Urinary bladder (tissue), 4 donors: ENCODE data around the gene PER1. TPM values are rescaled to one million over a fixed set of nuclear protein-coding genes. Genes with fewer than 3 reads are reported as not detected.

Experiments used
- DNase-seq: peaks from one replicate; pipeline ENCODE4 v3.0.0-alpha.2; 2015; ENCODE audit errors: extremely low spot score
- H3K27ac ChIP-seq: one replicate; pipeline ENCODE4 v1.5.1; 2013; ENCODE audit warnings: low read depth, mild to moderate bottlenecking, moderate library complexity
- H3K36me3 ChIP-seq: one replicate; pipeline ENCODE4 v1.6.1; 2013; ENCODE audit warnings: mild to moderate bottlenecking, moderate library complexity; ENCODE audit not compliant: insufficient read depth
- H3K4me1 ChIP-seq: one replicate; pipeline ENCODE4 v1.6.1; 2013; ENCODE audit warnings: mild to moderate bottlenecking, moderate library complexity; ENCODE audit not compliant: insufficient read depth
- H3K4me3 ChIP-seq: one replicate; pipeline ENCODE4 v1.5.1; 2013; ENCODE audit warnings: low read depth, low read length
- WGBS: extraction: QIAGEN DNeasy Blood & Tissue Kit; methylation state at CpG from one replicate; pipeline ENCODE4 v1.1.7; 2013; 5-methylcytosine and 5-hydroxymethylcytosine counted together
- polyA plus RNA-seq: library from polyadenylated mRNA; stranded (reverse); fragments of 200-250 nt; gene quantifications from one replicate; pipeline ENCODE4 v1.2.3, GENCODE V29; 2013
- total RNA-seq: library from RNA; depleted of rRNA; stranded (reverse); fragments of >200 nt; gene quantifications from one replicate; pipeline ENCODE4 v1.2.3, GENCODE V29; 2014
- donor health status: healthy with polysubstance abuse.
- donor health status: healthy.

Gene PER1
- total and polyA plus RNA-seq, 2 donors: 29.9 to 183 TPM

DNA sequence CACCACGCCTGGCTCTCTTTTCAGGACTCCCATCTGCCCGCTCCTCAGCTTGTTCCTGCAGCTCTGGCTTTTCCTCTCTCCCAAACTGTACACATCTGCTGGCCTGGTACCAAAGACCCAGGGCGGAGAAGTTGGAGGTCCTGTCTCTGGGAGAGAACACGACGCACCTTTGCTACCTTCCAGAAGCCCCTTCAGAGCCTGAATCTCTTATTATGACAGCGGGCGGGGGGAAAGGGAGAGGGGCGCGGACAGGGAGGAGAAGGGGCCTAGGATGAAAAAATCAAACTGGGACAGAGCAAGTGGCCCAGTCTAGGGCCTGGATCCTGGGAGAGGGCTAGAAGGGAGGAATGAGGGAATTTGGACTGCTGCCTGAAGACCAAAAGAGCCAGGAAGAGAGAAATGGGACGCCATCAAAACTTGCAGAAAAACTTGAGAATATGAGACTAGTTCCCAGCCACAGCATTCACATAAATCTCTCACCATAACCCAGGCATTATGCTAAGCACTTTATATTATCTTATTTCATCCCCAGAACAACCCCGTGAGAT, 2.5 kb upstream of the PER1 start:
- H3K27ac ChIP-seq: peak overlapping the region; percentile 98
- WGBS: 18% methylated on average over 11 of the region's 11 CpGs
- peak overlapping the region; percentile 79 for H3K4me3 ChIP-seq
- H3K36me3 ChIP-seq: peaks cover 8% of the 10 kb centered on the region
- H3K4me1 ChIP-seq: no peaks in the 10 kb centered on the region
- no peak for DNase-seq

- Histone ChIP-seq H3K36me3 (peaks cover 9% of the 10 kb centered on the region), H3K4me3 (peak overlapping the region; percentile 79), H3K27ac (peak overlapping the region; percentile 98), H3K4me1 (no peaks in the 10 kb centered on the region)
- DNase-seq: peak; percentile 95
- 2% methylated on average over 22 of the region's 22 CpGs for WGBS
These were observed 1.9 kb upstream of the PER1 start for GRCh38 chr17:8153957-8154607.

- H3K36me3 ChIP-seq: peaks cover 10% of the 10 kb centered on the region
- WGBS: 18% methylated on average over 13 of the region's 13 CpGs
- no peak for DNase-seq
- peak overlapping the region; percentile 96 for H3K27ac ChIP-seq
- peak overlapping the region; percentile 25 for H3K4me3 ChIP-seq
- no peaks in the 10 kb centered on the region for H3K4me1 ChIP-seq
These were observed 1.3 kb upstream of the PER1 start for GRCh38 chr17:8153525-8153956.

- Histone ChIP-seq H3K4me1 (no peaks in the 10 kb centered on the region), H3K36me3 (peaks cover 14% of the 10 kb centered on the region), H3K27ac (peak overlapping the region; percentile 96), H3K4me3 (peak overlapping the region; percentile 13)
- WGBS: 70% methylated on average over 7 of the region's 7 CpGs
- no peak for DNase-seq
These were observed 837 bp upstream of the PER1 start for GRCh38 chr17:8153031-8153451.

DNA sequence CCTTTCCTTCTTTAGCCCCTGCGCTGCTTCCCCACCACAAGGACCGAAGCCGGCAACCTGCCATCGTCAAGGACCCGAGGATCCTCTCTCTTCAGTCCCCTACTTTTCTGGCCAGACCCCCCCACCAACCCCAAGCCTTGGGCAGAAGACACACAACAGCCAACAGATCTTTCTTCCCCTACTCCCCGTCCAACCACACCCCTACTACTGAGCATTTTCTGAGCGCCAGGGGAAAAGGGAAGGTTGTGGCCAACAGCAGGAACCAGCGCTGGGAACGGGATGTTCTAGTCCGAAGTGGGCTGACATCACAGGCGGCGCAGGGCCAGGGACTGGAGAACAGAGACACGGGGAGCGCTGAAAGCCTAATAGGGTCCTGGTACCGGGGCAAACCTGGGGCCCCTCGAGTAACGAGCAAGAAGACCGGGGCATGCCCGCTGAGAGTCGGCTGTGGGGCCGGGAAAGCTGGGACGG, 528 bp downstream of the PER1 start:
- DNase-seq: peak; percentile 81
- Histone ChIP-seq H3K27ac (peak overlapping the region; percentile 96), H3K4me1 (no peaks in the 10 kb centered on the region), H3K4me3 (peak overlapping the region; percentile 55), H3K36me3 (peaks cover 21% of the 10 kb centered on the region)
- 3% methylated on average over 22 of the region's 22 CpGs for WGBS

- H3K27ac ChIP-seq: peak overlapping the region; percentile 96
- DNase-seq: no peak
- H3K4me3 ChIP-seq: peak overlapping the region; percentile 55
- peaks cover 24% of the 10 kb centered on the region for H3K36me3 ChIP-seq
- WGBS: 1% methylated on average over 38 of the region's 38 CpGs
- no peaks in the 10 kb centered on the region for H3K4me1 ChIP-seq
These were observed 1.0 kb downstream of the PER1 start for GRCh38 chr17:8151120-8151640.

- no peak for DNase-seq
- Histone ChIP-seq H3K4me3 (peak overlapping the region; percentile 55), H3K36me3 (peaks cover 30% of the 10 kb centered on the region), H3K4me1 (no peaks in the 10 kb centered on the region), H3K27ac (peak overlapping the region; percentile 45)
- WGBS: 70% methylated on average over 18 of the region's 18 CpGs
These were observed 1.7 kb downstream of the PER1 start for GRCh38 chr17:8150194-8151119.

DNA sequence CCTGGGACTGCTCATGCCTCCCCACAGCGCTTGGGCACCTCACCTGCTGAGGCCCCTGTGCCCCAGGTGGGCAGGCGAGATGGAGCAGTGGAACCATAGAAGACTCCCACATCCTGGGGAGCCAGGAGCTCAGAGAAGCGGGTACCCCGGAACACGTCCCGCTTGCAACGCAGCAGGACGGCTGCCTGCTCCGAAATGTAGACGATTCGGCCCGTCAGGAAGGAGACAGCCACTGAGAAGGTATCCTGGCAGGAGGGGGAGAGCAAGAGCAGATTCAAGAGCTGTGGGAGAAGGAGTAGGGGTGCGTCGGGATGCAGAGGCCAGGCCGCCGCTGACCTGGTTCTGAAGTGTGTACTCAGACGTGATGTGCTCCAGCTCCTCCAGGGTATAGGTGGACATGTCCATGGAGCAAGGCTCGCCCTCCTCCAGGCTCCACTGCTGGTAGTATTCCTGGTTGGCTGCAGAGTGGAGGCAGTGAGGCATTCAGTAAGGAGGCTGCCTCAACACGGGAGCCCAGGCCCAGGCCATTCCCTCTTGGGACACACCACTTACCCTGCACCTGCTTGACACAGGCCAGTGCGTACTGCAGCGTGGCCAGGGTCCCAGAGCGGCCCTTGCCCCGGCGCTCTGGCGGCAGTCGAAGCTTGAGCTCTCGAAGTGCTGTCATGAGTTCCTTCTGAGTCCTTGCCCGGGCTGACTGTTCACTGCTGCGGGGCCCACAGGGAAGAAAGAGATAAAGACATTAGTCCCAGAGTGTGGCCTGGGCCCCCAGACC, 2.6 kb downstream of the PER1 start:
- Histone ChIP-seq H3K4me1 (no peaks in the 10 kb centered on the region), H3K27ac (no peak overlapping the region), H3K36me3 (peaks cover 30% of the 10 kb centered on the region), H3K4me3 (no peak overlapping the region)
- WGBS: 94% methylated on average over 29 of the region's 29 CpGs
- DNase-seq: no peak

DNA sequence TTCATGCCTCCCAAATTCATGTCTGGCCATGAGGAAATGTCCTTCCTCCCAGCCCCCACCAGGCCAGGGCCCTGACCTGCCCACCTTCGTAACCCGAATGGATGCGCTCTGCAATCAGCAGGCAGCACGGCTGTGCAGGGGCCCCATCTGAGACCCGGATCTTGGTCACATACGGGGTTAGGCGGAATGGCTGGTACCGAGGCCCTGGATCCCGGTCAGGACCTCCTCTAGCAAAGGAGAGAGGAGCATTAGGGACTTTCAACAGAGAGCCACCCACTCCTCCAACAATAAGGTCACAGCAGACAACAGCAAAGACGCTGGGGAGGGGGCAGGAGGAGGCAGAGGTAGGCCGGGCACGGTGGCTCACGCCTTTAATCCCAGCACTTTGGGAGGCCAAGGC, 3.6 kb downstream of the PER1 start:
- Histone ChIP-seq H3K36me3 (peaks cover 34% of the 10 kb centered on the region), H3K27ac (no peak overlapping the region), H3K4me3 (no peak overlapping the region), H3K4me1 (no peaks in the 10 kb centered on the region)
- DNase-seq: no peak
- 90% methylated on average over 13 of the region's 13 CpGs for WGBS

DNA sequence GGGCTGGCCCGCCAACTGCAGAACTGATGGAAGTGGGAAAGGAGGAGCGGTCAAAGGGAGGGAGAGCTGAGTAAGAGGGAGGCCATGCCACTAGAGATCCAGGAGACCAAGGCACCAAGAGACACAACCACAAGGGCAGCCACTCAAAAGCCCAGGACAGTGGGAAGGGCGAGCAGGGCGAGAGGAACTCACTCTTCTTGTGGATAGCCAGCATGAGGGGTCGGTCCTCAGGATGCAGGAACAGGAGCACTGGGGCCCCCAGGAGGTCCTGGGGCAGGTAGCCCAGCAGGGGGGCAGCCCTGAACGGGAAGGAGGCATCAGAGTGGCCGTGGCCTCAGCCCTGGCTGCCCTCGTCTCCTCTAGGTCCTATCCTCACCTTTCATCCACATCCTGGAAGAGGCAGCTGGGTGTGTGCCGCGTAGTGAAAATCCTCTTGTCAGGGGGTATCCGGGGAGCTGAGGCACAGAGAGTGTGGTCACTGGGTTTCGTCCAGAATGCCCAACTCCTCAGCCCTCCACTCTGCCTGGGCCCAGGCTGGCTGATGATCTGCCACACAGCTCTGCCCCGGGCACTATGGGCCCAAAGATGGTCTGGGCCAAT, 4.3 kb downstream of the PER1 start:
- Histone ChIP-seq H3K4me1 (no peaks in the 10 kb centered on the region), H3K4me3 (no peak overlapping the region), H3K27ac (no peak overlapping the region), H3K36me3 (peaks cover 33% of the 10 kb centered on the region)
- no peak for DNase-seq
- WGBS: 90% methylated on average over 13 of the region's 13 CpGs

GRCh38 chr17:8147141-8147804, 4.9 kb downstream of the PER1 start:
- Histone ChIP-seq H3K4me1 (no peaks in the 10 kb centered on the region), H3K27ac (no peak overlapping the region), H3K36me3 (peaks cover 33% of the 10 kb centered on the region), H3K4me3 (no peak overlapping the region)
- 89% methylated on average over 26 of the region's 26 CpGs for WGBS
- DNase-seq: no peak

DNA sequence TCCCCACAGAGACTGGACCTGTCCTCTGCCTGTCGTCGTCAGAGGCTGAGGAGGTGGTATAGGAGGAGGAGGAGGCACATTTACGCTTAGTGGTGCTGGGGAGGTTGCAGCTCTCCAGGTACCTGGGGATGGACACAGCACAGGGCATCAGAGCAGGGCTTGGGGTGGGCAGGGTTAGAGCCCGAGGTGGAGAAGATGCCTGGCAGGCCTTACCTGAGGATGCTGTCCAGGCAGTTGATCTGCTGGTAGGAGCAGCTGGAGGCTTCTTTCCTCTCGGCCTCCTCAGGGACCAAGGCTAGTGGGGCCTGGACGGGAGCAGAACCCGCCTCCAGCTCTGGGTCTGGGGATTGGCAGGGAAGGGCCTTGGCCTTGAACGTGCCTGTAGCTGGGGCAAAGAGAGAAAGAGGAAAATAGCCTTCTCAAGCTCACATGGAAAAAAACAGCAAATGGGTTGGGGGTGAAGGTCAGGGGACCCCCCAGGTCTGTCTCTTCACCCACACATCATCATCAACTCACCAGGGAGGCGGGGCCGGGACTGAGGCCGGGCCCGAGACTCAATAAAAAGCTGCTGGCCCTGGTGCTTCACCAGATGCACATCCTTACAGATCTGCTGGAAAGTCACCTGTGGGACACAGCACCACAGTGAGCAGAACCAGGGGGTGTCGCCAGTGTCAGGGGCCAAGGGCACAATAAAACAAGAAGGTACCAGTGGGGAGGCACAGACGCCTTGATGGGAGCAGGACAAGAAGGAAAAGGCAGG, 5.6 kb downstream of the PER1 start:
- no peak for DNase-seq
- WGBS: 91% methylated on average over 14 of the region's 14 CpGs
- Histone ChIP-seq H3K4me3 (no peak overlapping the region), H3K4me1 (no peaks in the 10 kb centered on the region), H3K36me3 (peaks cover 33% of the 10 kb centered on the region), H3K27ac (no peak overlapping the region)
